Keratinocyte (primary cell): ENCODE results near the gene TSHB. TPM values are rescaled to one million over a fixed set of nuclear protein-coding genes. Genes with fewer than 3 reads are reported as not detected.

Experiments used
- DNase-seq: peaks from one replicate; pipeline ENCODE4 v3.0.0-alpha.2; 2011; ENCODE audit warnings: low read depth, missing footprints, low spot score
- FAIRE-seq: peaks from 2 replicates; lab custom pipeline; 2011; peaks lifted over from hg19 to GRCh38; lab: Jason Lieb, UNC
- H2AFZ ChIP-seq: 2 replicates; pipeline ENCODE4 v1.6.0; 2012; ENCODE audit warnings: low read length, control low read depth, inconsistent platforms; ENCODE audit not compliant: control insufficient read depth
- H3K27ac ChIP-seq: 2 replicates; pipeline ENCODE4 v1.5.1; 2011; ENCODE audit warnings: low read length; ENCODE audit not compliant: control insufficient read depth, insufficient read depth
- H3K27me3 ChIP-seq: 3 replicates; pipeline ENCODE4 v1.6.0; 2011; ENCODE audit warnings: low read length; ENCODE audit not compliant: control insufficient read depth, insufficient read depth; ENCODE audit errors: extremely low read depth
- H3K36me3 ChIP-seq, 2 experiments: 2 replicates in 1 of 2; 3 replicates in 1 of 2; pipeline ENCODE4 v1.5.1; 2011; ENCODE audit warnings: low read length in 2 of 2, mild to moderate bottlenecking in 1 of 2; ENCODE audit not compliant: control insufficient read depth in 2 of 2, insufficient read depth in 2 of 2; ENCODE audit errors: extremely low read depth in 1 of 2
- H3K4me1 ChIP-seq: 3 replicates; pipeline ENCODE4 v1.5.1; 2011; ENCODE audit warnings: low read length; ENCODE audit not compliant: control insufficient read depth, insufficient read depth; ENCODE audit errors: extremely low read depth
- H3K4me2 ChIP-seq: 3 replicates; pipeline ENCODE4 v1.6.0; 2011; ENCODE audit warnings: low read depth, low read length; ENCODE audit not compliant: control insufficient read depth, insufficient read depth; ENCODE audit errors: extremely low read depth
- H3K4me3 ChIP-seq, 3 experiments: fragments of 200-600 bp in 1 of 3; sonication (generic) in 1 of 3; 2 replicates in 2 of 3; 3 replicates in 1 of 3; pipeline ENCODE4 v1.5.1; 2011 to 2016; ENCODE audit warnings: low read length in 3 of 3, mild to moderate bottlenecking in 3 of 3, control low read depth in 2 of 3, inconsistent platforms in 1 of 3, low read depth in 1 of 3, mixed read lengths in 1 of 3, mixed run types in 1 of 3, moderate library complexity in 1 of 3; ENCODE audit not compliant: control insufficient read depth in 2 of 3, insufficient read depth in 2 of 3; ENCODE audit errors: extremely low read depth in 1 of 3
- H3K79me2 ChIP-seq: 2 replicates; pipeline ENCODE4 v1.6.0; 2012; ENCODE audit warnings: low read length; ENCODE audit not compliant: control insufficient read depth, insufficient read depth
- H3K9ac ChIP-seq: 3 replicates; pipeline ENCODE4 v1.6.0; 2011; ENCODE audit warnings: low read length; ENCODE audit not compliant: control insufficient read depth, insufficient read depth; ENCODE audit errors: extremely low read depth
- H3K9me1 ChIP-seq: 3 replicates; pipeline ENCODE4 v1.6.0; 2011; ENCODE audit warnings: low read length; ENCODE audit not compliant: control insufficient read depth, insufficient read depth; ENCODE audit errors: extremely low read depth
- H3K9me3 ChIP-seq: 2 replicates; pipeline ENCODE4 v1.5.1; 2012; ENCODE audit warnings: low read depth, low read length; ENCODE audit not compliant: control insufficient read depth
- H4K20me1 ChIP-seq: 3 replicates; pipeline ENCODE4 v1.6.0; 2011; ENCODE audit warnings: low read length; ENCODE audit not compliant: control insufficient read depth, insufficient read depth; ENCODE audit errors: extremely low read depth
- EZH2 ChIP-seq: IDR thresholded peaks from one replicate; pipeline ENCODE4 v1.6.1; 2012; ENCODE audit warnings: inconsistent platforms, mild to moderate bottlenecking, low read length, moderate library complexity
- dilution Hi-C: fragments of 300-500 bp; cut with MboI; formaldehyde crosslinking; loops from one replicate; pipeline ENCODE4 v1.7.0; 2020; ENCODE audit warnings: low sequenced_read_pairs; ENCODE audit not compliant: extremely low pct_ligation_motif_present
- polyA plus RNA-seq, 5 experiments: library from polyadenylated mRNA; depleted of rRNA in 3 of 5; stranded (reverse) in 3 of 5; stranded (forward) in 1 of 5; unstranded in 1 of 5; fragments of >200 nt; gene quantifications; 1 replicate in 1 of 5; 2 replicates in 3 of 5; 3 replicates in 1 of 5; pipeline versions ENCODE4 v1.2.1 to v1.2.3, GENCODE V29; 2011 to 2012; ENCODE audit warnings: missing spikeins in 2 of 5, low read depth in 1 of 5, low replicate concordance in 1 of 5
- TF ChIP-seq, protein P1 (sequence below), 3 experiments: IDR thresholded peaks in 1 of 3; conservative IDR thresholded peaks in 1 of 3; optimal IDR thresholded peaks in 1 of 3; 2 replicates in 2 of 3; 3 replicates in 1 of 3; pipeline versions ENCODE3 to v1.5.1; 2011; ENCODE audit warnings: low read length in 3 of 3, mild to moderate bottlenecking in 3 of 3, moderate library complexity in 2 of 3, control low read depth in 1 of 3, inconsistent platforms in 1 of 3; ENCODE audit not compliant: insufficient read depth in 2 of 3; ENCODE audit errors: extremely low read depth in 1 of 3

TSHB gene
- polyA plus RNA-seq, 1 donor (not counting 4 experiments of a cell fraction or from before 2014, with no cell fraction given): not detected

DNA sequence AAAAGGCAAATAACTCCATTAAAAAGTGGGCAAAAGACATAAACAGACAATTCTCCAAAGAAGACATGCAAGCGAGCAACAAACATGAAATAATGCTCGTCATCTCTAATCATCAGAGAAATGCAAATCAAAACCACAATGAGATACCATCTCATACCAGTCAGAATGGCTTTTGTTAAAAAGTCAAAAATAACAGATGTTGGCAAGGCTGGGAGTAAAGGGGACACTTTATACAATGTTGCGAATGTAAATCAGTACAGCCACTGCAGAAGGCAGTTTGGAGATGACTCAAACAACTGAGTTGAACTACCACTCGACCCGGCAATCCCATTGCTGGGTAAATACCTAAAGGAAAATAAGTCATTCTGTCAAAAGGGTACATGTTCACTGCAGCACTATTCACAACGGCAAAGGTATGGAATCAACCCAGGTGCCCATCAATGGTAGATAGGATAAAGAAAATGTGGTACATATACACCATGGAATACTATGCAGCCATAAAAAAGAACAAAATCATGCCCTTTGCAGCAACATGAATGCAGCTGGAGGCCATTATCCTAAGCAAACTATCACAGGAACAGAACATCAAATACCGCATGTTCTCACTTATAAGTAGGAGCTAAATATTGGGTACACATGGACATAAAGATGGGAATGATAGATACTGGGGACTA is 33.7 kb downstream of the TSHB start:
- peak; percentile 90 for FAIRE-seq
- DNase-seq: peak; percentile 35
- peak overlapping the region; percentile 95 for H3K27ac ChIP-seq
- peaks cover 47% of the 10 kb centered on the region for H3K4me1 ChIP-seq
- no peaks in the 10 kb centered on the region for H3K9me1 ChIP-seq
- H3K9me3 ChIP-seq: no peaks in the 10 kb centered on the region
- no peaks in the 10 kb centered on the region for H3K27me3 ChIP-seq
- dilution Hi-C loops: no loop called here
- peak overlapping the region in 1 of 3 experiments; percentile 50 for H3K4me3 ChIP-seq
- H3K36me3 ChIP-seq: no peaks in the 10 kb centered on the region
- no peaks in the 10 kb centered on the region for H3K79me2 ChIP-seq
- no peak overlapping the region for H2AFZ ChIP-seq
- peak overlapping the region; percentile 59 for H3K9ac ChIP-seq
- no peak for TF ChIP-seq EZH2
- TF ChIP-seq, protein P1, sequence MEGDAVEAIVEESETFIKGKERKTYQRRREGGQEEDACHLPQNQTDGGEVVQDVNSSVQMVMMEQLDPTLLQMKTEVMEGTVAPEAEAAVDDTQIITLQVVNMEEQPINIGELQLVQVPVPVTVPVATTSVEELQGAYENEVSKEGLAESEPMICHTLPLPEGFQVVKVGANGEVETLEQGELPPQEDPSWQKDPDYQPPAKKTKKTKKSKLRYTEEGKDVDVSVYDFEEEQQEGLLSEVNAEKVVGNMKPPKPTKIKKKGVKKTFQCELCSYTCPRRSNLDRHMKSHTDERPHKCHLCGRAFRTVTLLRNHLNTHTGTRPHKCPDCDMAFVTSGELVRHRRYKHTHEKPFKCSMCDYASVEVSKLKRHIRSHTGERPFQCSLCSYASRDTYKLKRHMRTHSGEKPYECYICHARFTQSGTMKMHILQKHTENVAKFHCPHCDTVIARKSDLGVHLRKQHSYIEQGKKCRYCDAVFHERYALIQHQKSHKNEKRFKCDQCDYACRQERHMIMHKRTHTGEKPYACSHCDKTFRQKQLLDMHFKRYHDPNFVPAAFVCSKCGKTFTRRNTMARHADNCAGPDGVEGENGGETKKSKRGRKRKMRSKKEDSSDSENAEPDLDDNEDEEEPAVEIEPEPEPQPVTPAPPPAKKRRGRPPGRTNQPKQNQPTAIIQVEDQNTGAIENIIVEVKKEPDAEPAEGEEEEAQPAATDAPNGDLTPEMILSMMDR (optimal IDR thresholded peaks at IDR 0.05 in 1 of 3, IDR thresholded peaks at IDR 0.05 in 1 of 3, conservative IDR thresholded peaks at IDR 0.05 in 1 of 3; ENCODE audit: extremely low read depth in 1 of 3, insufficient read depth in 2 of 3, low read length in 3 of 3): no peak
- no peaks in the 10 kb centered on the region for H4K20me1 ChIP-seq
- peak overlapping the region; percentile 80 for H3K4me2 ChIP-seq

DNA sequence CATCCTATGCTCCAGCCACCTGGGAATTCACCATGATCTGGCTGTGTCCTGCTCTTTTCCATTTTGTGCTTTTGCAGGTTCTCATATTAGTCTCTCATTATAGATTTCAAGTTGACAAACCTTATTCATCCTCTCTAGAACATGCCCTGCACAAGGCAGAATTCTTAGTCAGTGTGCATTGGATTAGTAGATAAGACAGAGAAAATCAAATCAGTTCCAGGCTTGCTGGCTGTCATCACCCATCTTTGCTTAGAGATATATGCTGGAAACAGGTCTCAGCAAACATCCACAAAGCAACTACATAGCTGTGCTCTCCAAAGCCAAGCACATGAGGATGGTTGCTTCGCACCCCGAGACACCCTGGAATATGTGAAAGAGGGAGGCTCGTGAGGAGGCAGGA is 34.8 kb downstream of the TSHB start:
- dilution Hi-C loops: no loop called here
- no peak for FAIRE-seq

More for the DNA sequence above, 34.8 kb downstream of the TSHB start:
- Histone ChIP-seq H3K4me3 (no peak overlapping the region), H4K20me1 (no peaks in the 10 kb centered on the region), H3K36me3 (no peaks in the 10 kb centered on the region), H3K4me2 (peak overlapping the region; percentile 23), H3K27ac (peak overlapping the region; percentile 2), H3K79me2 (no peaks in the 10 kb centered on the region), H3K4me1 (peaks cover 58% of the 10 kb centered on the region), H3K27me3 (no peaks in the 10 kb centered on the region), H2AFZ (peak overlapping the region; percentile 28), H3K9me3 (no peaks in the 10 kb centered on the region), H3K9ac (no peak overlapping the region), H3K9me1 (no peaks in the 10 kb centered on the region)
- no peak for DNase-seq
- no peak for TF ChIP-seq EZH2
- TF ChIP-seq, protein P1 (optimal IDR thresholded peaks at IDR 0.05 in 1 of 3, IDR thresholded peaks at IDR 0.05 in 1 of 3, conservative IDR thresholded peaks at IDR 0.05 in 1 of 3; ENCODE audit: extremely low read depth in 1 of 3, insufficient read depth in 2 of 3, low read length in 3 of 3): no peak
